MM.1S (cell line): ENCODE results near the gene NDUFS6.

Source experiments
- DNase-seq: peaks from one replicate; pipeline ENCODE4 v3.0.0-alpha.2; 2015
- H2AFZ ChIP-seq: fragments of 300-600 bp; sonication (generic); 2 replicates; pipeline ENCODE4 v1.6.0; 2016; ENCODE audit warnings: antibody characterized with exemption, low read length
- H3F3A ChIP-seq: fragments of 300-600 bp; sonication (generic); 2 replicates; pipeline ENCODE4 v1.6.1; 2016; ENCODE audit warnings: mild to moderate bottlenecking, antibody characterized with exemption, low read length, moderate library complexity, mixed read lengths; ENCODE audit not compliant: insufficient read depth
- H3K27ac ChIP-seq: fragments of 300-600 bp; sonication (generic); 2 replicates; pipeline ENCODE4 v1.5.1; 2016; ENCODE audit warnings: mild to moderate bottlenecking, low read length
- H3K27me3 ChIP-seq: fragments of 300-600 bp; sonication (generic); replicated peaks from 2 replicates; pipeline ENCODE4 v1.6.0; 2016; ENCODE audit warnings: low read length; ENCODE audit not compliant: insufficient read depth
- H3K36me3 ChIP-seq: fragments of 300-600 bp; sonication (generic); replicated peaks from 2 replicates; pipeline ENCODE4 v1.6.1; 2016; ENCODE audit warnings: mild to moderate bottlenecking, low read length, mixed read lengths; ENCODE audit not compliant: insufficient read depth
- H3K4me1 ChIP-seq: fragments of 300-600 bp; sonication (generic); 2 replicates; pipeline ENCODE4 v1.6.1; 2016; ENCODE audit warnings: low read length, mixed read lengths
- H3K4me2 ChIP-seq: fragments of 300-600 bp; sonication (generic); 2 replicates; pipeline ENCODE4 v1.6.0; 2016; ENCODE audit warnings: low read depth, low read length
- H3K4me3 ChIP-seq: fragments of 300-600 bp; sonication (generic); 2 replicates; pipeline ENCODE4 v1.5.1; 2016; ENCODE audit warnings: low read length, mixed read lengths
- H3K79me2 ChIP-seq: fragments of 300-600 bp; sonication (generic); 2 replicates; pipeline ENCODE4 v1.6.1; 2016; ENCODE audit warnings: mixed run types, low read length, mixed read lengths
- H3K9ac ChIP-seq: fragments of 300-600 bp; sonication (generic); 2 replicates; pipeline ENCODE4 v1.6.1; 2016; ENCODE audit warnings: low read length, mixed read lengths
- H3K9me2 ChIP-seq: fragments of 300-600 bp; sonication (generic); replicated peaks from 2 replicates; pipeline ENCODE4 v1.6.1; 2016; ENCODE audit warnings: mild to moderate bottlenecking, low read length, mixed read lengths; ENCODE audit not compliant: insufficient read depth
- H3K9me3 ChIP-seq: fragments of 300-600 bp; sonication (generic); replicated peaks from 2 replicates; pipeline ENCODE4 v1.6.1; 2016; ENCODE audit warnings: mild to moderate bottlenecking, low read length, mixed read lengths; ENCODE audit not compliant: insufficient read depth
- H4K20me1 ChIP-seq: fragments of 300-600 bp; sonication (generic); 2 replicates; pipeline ENCODE4 v1.6.1; 2016; ENCODE audit warnings: mild to moderate bottlenecking, low read length, moderate library complexity, mixed read lengths; ENCODE audit not compliant: insufficient read depth
- EZH2 ChIP-seq: fragments of 300-600 bp; sonication (generic); optimal IDR thresholded peaks from 2 replicates; pipeline ENCODE3; 2017; ENCODE audit warnings: low read depth, mild to moderate bottlenecking, antibody characterized with exemption, low read length, mixed read lengths
- EZH2phosphoT487 ChIP-seq: fragments of 300-600 bp; sonication (generic); IDR thresholded peaks from 2 replicates; pipeline ENCODE4 v1.6.1; 2018; ENCODE audit warnings: antibody characterized with exemption, low read length
- TF ChIP-seq, protein P1 (sequence below): fragments of 300-600 bp; sonication (generic); IDR thresholded peaks from 2 replicates; pipeline ENCODE4 v1.5.1; 2016; ENCODE audit warnings: antibody characterized with exemption, low read length, mixed read lengths

NDUFS6 gene

DNA sequence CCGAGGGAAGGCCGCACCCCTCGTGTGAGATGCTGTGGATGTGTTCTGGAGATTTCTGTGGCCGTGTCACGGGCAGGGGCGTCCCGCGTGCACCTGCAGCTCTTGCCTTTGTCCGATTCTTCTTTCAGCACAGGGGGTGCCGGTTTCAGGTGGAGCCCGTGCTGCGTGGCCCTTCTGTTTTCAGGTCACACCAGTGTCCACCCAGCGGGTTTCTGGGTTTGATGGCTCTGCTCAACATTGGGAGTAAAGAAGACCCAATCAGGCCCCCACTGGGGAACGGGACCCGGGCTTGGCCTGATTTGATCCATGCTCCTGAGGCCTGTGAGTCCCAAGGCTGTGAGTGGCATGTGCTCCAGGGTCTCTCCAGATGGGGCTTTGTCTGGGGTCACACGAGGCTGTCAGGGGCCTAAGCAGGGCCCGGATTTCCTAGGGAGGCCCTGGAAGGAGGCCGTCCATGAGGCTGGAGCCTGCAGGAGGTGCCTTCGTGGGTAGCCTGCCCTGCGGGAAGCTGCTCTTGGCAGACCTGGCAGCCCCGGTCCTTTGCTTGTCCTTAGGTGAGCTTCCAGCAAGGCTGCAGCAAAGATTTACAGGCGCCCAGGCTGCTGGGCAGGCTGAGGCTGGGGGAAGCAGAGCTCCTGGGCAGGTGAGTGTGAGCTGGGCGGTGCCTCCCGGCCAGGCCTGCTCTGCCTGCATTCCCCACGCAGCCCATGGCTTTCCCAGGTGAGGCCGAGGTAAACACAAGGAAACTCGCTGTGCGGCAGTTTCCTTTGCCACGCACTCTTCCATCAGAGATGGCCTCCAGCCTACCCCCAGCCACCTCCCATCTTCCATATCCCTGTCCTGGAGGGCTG is 14.4 kb upstream of the NDUFS6 start:
- Histone ChIP-seq H3K9me3 (no peaks in the 10 kb centered on the region), H2AFZ (no peak overlapping the region), H3K4me2 (no peak overlapping the region), H3K27me3 (no peaks in the 10 kb centered on the region), H3K36me3 (no peaks in the 10 kb centered on the region), H3K4me3 (no peak overlapping the region), H4K20me1 (no peaks in the 10 kb centered on the region), H3K79me2 (no peaks in the 10 kb centered on the region), H3F3A (peaks cover 4% of the 10 kb centered on the region), H3K4me1 (no peaks in the 10 kb centered on the region; the same call in 1 of the 2 replicates), H3K27ac (no peak overlapping the region), H3K9me2 (no peaks in the 10 kb centered on the region), H3K9ac (no peak overlapping the region)
- no peak for DNase-seq
- TF ChIP-seq EZH2 (no peak), EZH2phosphoT487 (no peak)
- TF ChIP-seq, protein P1, sequence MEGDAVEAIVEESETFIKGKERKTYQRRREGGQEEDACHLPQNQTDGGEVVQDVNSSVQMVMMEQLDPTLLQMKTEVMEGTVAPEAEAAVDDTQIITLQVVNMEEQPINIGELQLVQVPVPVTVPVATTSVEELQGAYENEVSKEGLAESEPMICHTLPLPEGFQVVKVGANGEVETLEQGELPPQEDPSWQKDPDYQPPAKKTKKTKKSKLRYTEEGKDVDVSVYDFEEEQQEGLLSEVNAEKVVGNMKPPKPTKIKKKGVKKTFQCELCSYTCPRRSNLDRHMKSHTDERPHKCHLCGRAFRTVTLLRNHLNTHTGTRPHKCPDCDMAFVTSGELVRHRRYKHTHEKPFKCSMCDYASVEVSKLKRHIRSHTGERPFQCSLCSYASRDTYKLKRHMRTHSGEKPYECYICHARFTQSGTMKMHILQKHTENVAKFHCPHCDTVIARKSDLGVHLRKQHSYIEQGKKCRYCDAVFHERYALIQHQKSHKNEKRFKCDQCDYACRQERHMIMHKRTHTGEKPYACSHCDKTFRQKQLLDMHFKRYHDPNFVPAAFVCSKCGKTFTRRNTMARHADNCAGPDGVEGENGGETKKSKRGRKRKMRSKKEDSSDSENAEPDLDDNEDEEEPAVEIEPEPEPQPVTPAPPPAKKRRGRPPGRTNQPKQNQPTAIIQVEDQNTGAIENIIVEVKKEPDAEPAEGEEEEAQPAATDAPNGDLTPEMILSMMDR: no peak

DNA sequence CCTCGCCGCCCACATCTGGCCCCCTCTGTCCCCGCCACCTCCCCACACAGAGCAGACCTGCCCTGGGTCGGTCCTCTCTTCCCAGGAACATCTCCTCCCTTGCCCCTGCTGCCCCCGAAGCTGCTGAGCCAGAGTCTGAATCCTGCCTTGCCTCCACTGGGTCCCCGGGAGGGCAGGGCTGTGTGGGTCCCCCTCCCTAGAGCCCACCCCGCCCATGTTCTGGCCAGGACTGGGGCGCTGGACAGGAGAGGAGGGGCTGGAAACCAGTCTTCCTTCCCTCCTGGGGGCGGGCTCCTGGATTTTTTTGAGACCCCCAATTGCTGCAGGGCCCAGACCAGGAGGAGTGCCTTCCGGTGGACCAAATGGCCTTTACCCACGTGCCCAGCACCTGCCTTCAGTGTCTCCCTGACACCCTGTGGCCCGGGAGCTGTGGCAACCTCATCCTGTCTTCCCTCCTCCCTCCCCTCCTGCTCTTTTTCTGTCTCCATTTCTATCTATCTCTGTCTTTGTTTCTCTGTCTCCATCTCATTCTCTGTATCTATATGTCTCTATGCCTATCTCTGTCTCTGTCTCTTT is 13.6 kb upstream of the NDUFS6 start:
- H2AFZ ChIP-seq: no peak overlapping the region
- H3K4me1 ChIP-seq: peaks cover 4% of the 10 kb centered on the region; the same call in 1 of the 2 replicates
- no peak for DNase-seq
- TF ChIP-seq EZH2phosphoT487 (no peak), EZH2 (no peak)
- TF ChIP-seq, protein P1: no peak
- no peak overlapping the region for H3K9ac ChIP-seq
- H3K4me3 ChIP-seq: no peak overlapping the region
- no peaks in the 10 kb centered on the region for H3K27me3 ChIP-seq
- no peaks in the 10 kb centered on the region for H4K20me1 ChIP-seq
- no peaks in the 10 kb centered on the region for H3K9me2 ChIP-seq
- H3K79me2 ChIP-seq: no peaks in the 10 kb centered on the region
- peaks cover 12% of the 10 kb centered on the region for H3F3A ChIP-seq
- no peak overlapping the region for H3K27ac ChIP-seq
- H3K9me3 ChIP-seq: no peaks in the 10 kb centered on the region
- H3K36me3 ChIP-seq: no peaks in the 10 kb centered on the region
- H3K4me2 ChIP-seq: no peak overlapping the region

DNA sequence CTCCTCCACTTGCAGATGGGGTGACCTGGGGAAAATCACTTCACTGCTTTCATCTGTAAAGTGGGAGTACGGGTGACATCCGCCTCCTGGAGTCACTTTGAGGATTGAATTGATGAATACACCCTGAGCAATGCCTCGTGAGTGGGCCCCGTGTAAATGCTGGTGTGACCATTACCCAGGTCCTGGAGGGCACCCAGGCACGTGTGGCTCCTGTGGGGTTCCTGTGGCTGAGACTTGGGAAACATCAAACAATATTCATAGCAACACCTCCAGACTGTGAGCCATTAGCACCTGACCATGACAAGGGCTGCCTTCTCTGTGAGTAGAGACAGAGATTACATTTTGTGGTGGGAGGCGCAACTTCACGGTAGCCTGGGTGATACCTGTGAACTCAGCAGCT is 13.0 kb upstream of the NDUFS6 start:
- no peak for TF ChIP-seq EZH2phosphoT487
- TF ChIP-seq, protein P1: no peak
- no peak for TF ChIP-seq EZH2
- H3K9me2 ChIP-seq: no peaks in the 10 kb centered on the region
- H4K20me1 ChIP-seq: no peaks in the 10 kb centered on the region
- no peak for DNase-seq
- H3K27me3 ChIP-seq: no peaks in the 10 kb centered on the region
- H3K27ac ChIP-seq: no peak overlapping the region
- H3K4me1 ChIP-seq: peaks cover 7% of the 10 kb centered on the region
- H3K9me3 ChIP-seq: no peaks in the 10 kb centered on the region
- no peak overlapping the region for H3K4me3 ChIP-seq
- no peaks in the 10 kb centered on the region for H3K36me3 ChIP-seq
- no peak overlapping the region for H3K4me2 ChIP-seq
- peaks cover 15% of the 10 kb centered on the region for H3F3A ChIP-seq
- H2AFZ ChIP-seq: no peak overlapping the region
- no peaks in the 10 kb centered on the region for H3K79me2 ChIP-seq
- no peak overlapping the region for H3K9ac ChIP-seq
